Parathyroid adenoma (tissue), 2 donors: ENCODE results near the gene ZSWIM9.
"Not testable (repeated sequence)": the region's sequence is repeated elsewhere in the genome, so short reads cannot be mapped to it uniquely, and the experiment has no call there.

ENCODE experiments used
- H2AFZ ChIP-seq: fragments of 300-600 bp; sonication (generic); one replicate; pipeline ENCODE4 v1.7.0; 2017; ENCODE audit warnings: antibody characterized with exemption, mild to moderate bottlenecking
- H3K27ac ChIP-seq: fragments of 300-600 bp; sonication (generic); one replicate; pipeline ENCODE4 v1.7.0; 2017
- H3K27me3 ChIP-seq: fragments of 300-600 bp; sonication (generic); one replicate; pipeline ENCODE4 v1.7.0; 2017; ENCODE audit warnings: low read length; ENCODE audit not compliant: control insufficient read depth, insufficient read depth
- H3K36me3 ChIP-seq: fragments of 300-600 bp; sonication (generic); one replicate; pipeline ENCODE4 v1.7.0; 2017; ENCODE audit warnings: low read length; ENCODE audit not compliant: control insufficient read depth, insufficient read depth
- H3K4me1 ChIP-seq: fragments of 300-600 bp; sonication (generic); one replicate; pipeline ENCODE4 v1.7.0; 2017; ENCODE audit warnings: control low read depth
- H3K4me2 ChIP-seq: fragments of 300-600 bp; sonication (generic); one replicate; pipeline ENCODE4 v1.7.0; 2017; ENCODE audit warnings: low read length
- H3K4me3 ChIP-seq: fragments of 300-600 bp; sonication (generic); one replicate; pipeline ENCODE4 v1.7.0; 2017; ENCODE audit warnings: low read depth, low read length
- H3K79me2 ChIP-seq: fragments of 300-600 bp; sonication (generic); one replicate; pipeline ENCODE4 v1.7.0; 2017; ENCODE audit warnings: control low read depth
- H3K9ac ChIP-seq: fragments of 300-600 bp; sonication (generic); one replicate; pipeline ENCODE4 v1.7.0; 2017; ENCODE audit warnings: mild to moderate bottlenecking
- H3K9me3 ChIP-seq: fragments of 300-600 bp; sonication (generic); one replicate; pipeline ENCODE4 v1.7.0; 2017; ENCODE audit warnings: low read length; ENCODE audit not compliant: control insufficient read depth
- CTCF ChIP-seq: fragments of 300-600 bp; sonication (generic); IDR thresholded peaks from one replicate; pipeline ENCODE4 v1.7.0; 2017; ENCODE audit warnings: antibody characterized with exemption, mild to moderate bottlenecking
- donor health status: primary hyperparathyroidism.

The ZSWIM9 gene

GRCh38 chr19:48237057-48237456 lies 66.6 kb downstream of the ZSWIM9 start:
- no peaks in the 10 kb centered on the region for H3K9me3 ChIP-seq
- no peak for TF ChIP-seq CTCF
- no peak overlapping the region for H3K4me2 ChIP-seq
- H3K9ac ChIP-seq = no peak overlapping the region
- H3K36me3 ChIP-seq = no peaks in the 10 kb centered on the region
- no peak overlapping the region for H3K4me3 ChIP-seq
- H3K27me3 ChIP-seq = no peaks in the 10 kb centered on the region
- no peak overlapping the region for H2AFZ ChIP-seq
- no peaks in the 10 kb centered on the region for H3K4me1 ChIP-seq
- no peak overlapping the region for H3K27ac ChIP-seq
- no peaks in the 10 kb centered on the region for H3K79me2 ChIP-seq

GRCh38 chr19:48239120-48239519 lies 68.6 kb downstream of the ZSWIM9 start:
- no peaks in the 10 kb centered on the region for H3K79me2 ChIP-seq
- H3K27ac ChIP-seq = no peak overlapping the region
- no peak overlapping the region for H3K4me3 ChIP-seq
- no peaks in the 10 kb centered on the region for H3K4me1 ChIP-seq
- no peak overlapping the region for H3K9ac ChIP-seq
- H3K4me2 ChIP-seq = no peak overlapping the region
- no peak for TF ChIP-seq CTCF
- H3K9me3 ChIP-seq = no peaks in the 10 kb centered on the region
- H3K36me3 ChIP-seq = no peaks in the 10 kb centered on the region
- no peaks in the 10 kb centered on the region for H3K27me3 ChIP-seq
- no peak overlapping the region for H2AFZ ChIP-seq

- no peak overlapping the region for H3K4me3 ChIP-seq
- no peak overlapping the region for H3K4me2 ChIP-seq
- no peaks in the 10 kb centered on the region for H3K4me1 ChIP-seq
- no peak overlapping the region for H3K9ac ChIP-seq
- no peak for TF ChIP-seq CTCF
- H3K79me2 ChIP-seq = no peaks in the 10 kb centered on the region
- H3K9me3 ChIP-seq = no peaks in the 10 kb centered on the region
- no peak overlapping the region for H2AFZ ChIP-seq
- no peaks in the 10 kb centered on the region for H3K27me3 ChIP-seq
- no peaks in the 10 kb centered on the region for H3K36me3 ChIP-seq
- no peak overlapping the region for H3K27ac ChIP-seq
Observed at GRCh38 chr19:48239582-48240141, 69.2 kb downstream of the ZSWIM9 start.

GRCh38 chr19:48241771-48242170 lies 71.3 kb downstream of the ZSWIM9 start:
- not testable (repeated sequence) for H3K4me3 ChIP-seq, H3K9me3 ChIP-seq, H3K27ac ChIP-seq, H2AFZ ChIP-seq, H3K36me3 ChIP-seq, H3K9ac ChIP-seq, H3K4me2 ChIP-seq, H3K4me1 ChIP-seq, H3K27me3 ChIP-seq, H3K79me2 ChIP-seq

- Histone ChIP-seq H3K79me2 (no peaks in the 10 kb centered on the region), H3K9ac (no peak overlapping the region)
Observed at GRCh38 chr19:48244281-48244680, 73.8 kb downstream of the ZSWIM9 start.

More at GRCh38 chr19:48244281-48244680, 73.8 kb downstream of the ZSWIM9 start:
- no peaks in the 10 kb centered on the region for H3K9me3 ChIP-seq
- no peak overlapping the region for H3K4me3 ChIP-seq
- no peaks in the 10 kb centered on the region for H3K4me1 ChIP-seq
- no peaks in the 10 kb centered on the region for H3K36me3 ChIP-seq
- no peak for TF ChIP-seq CTCF
- H3K4me2 ChIP-seq = no peak overlapping the region
- H3K27ac ChIP-seq = no peak overlapping the region
- no peaks in the 10 kb centered on the region for H3K27me3 ChIP-seq
- no peak overlapping the region for H2AFZ ChIP-seq
